Retina (tissue), 1 donor: ENCODE results near the gene PRKG1.
"Not testable (repeated sequence)": the region's sequence is repeated elsewhere in the genome, so short reads cannot be mapped to it uniquely, and the experiment has no call there.

Experiments
- DNase-seq: peaks from one replicate; pipeline ENCODE4 v3.0.0-alpha.2; 2016

PRKG1 gene

GRCh38 chr10:51724038-51724437 is 649.8 kb downstream of the PRKG1 start:
- no peak for DNase-seq

- DNase-seq = no peak
Observed at GRCh38 chr10:51729822-51730555, 655.7 kb downstream of the PRKG1 start.

GRCh38 chr10:51733057-51733456 is 658.8 kb downstream of the PRKG1 start:
- no peak for DNase-seq

- DNase-seq = peak; percentile 52
Observed at GRCh38 chr10:51743146-51743545, 668.9 kb downstream of the PRKG1 start.

- DNase-seq = no peak
Observed at GRCh38 chr10:51744235-51745000, 670.1 kb downstream of the PRKG1 start.

GRCh38 chr10:51745397-51745796 is 671.1 kb downstream of the PRKG1 start:
- no peak for DNase-seq

GRCh38 chr10:51747216-51747615 is 672.9 kb downstream of the PRKG1 start:
- no peak for DNase-seq

- no peak for DNase-seq
Observed at GRCh38 chr10:51748959-51749358, 674.7 kb downstream of the PRKG1 start.

GRCh38 chr10:51758366-51758765 is 684.1 kb downstream of the PRKG1 start:
- DNase-seq = no peak

- not testable (repeated sequence) for DNase-seq
Observed at GRCh38 chr10:51758838-51759237, 684.6 kb downstream of the PRKG1 start.

- no peak for DNase-seq
Observed at GRCh38 chr10:51759896-51760534, 685.7 kb downstream of the PRKG1 start.

GRCh38 chr10:51760864-51761640 is 686.8 kb downstream of the PRKG1 start:
- no peak for DNase-seq

- DNase-seq = no peak
Observed at GRCh38 chr10:51763746-51764145, 689.5 kb downstream of the PRKG1 start.

- no peak for DNase-seq
Observed at GRCh38 chr10:51765284-51765971, 691.1 kb downstream of the PRKG1 start.

- no peak for DNase-seq
Observed at GRCh38 chr10:51766423-51767102, 692.3 kb downstream of the PRKG1 start.

- DNase-seq = no peak
Observed at GRCh38 chr10:51767103-51767763, 692.9 kb downstream of the PRKG1 start.

GRCh38 chr10:51768886-51769465 is 694.7 kb downstream of the PRKG1 start:
- DNase-seq = no peak

GRCh38 chr10:51770709-51771108 is 696.4 kb downstream of the PRKG1 start:
- DNase-seq = no peak

GRCh38 chr10:51772387-51772786 is 698.1 kb downstream of the PRKG1 start:
- no peak for DNase-seq

- no peak for DNase-seq
Observed at GRCh38 chr10:51773681-51774080, 699.4 kb downstream of the PRKG1 start.

GRCh38 chr10:51783941-51784340 is 709.7 kb downstream of the PRKG1 start:
- no peak for DNase-seq
